Uterus (tissue), 4 donors: Measurements from ENCODE around the gene GFAP. TPM values are rescaled to one million over a fixed set of nuclear protein-coding genes. Genes with fewer than 3 reads are reported as not detected.

ENCODE experiments used
- DNase-seq, 2 donors: peaks; one replicate each; pipeline ENCODE4 v3.0.0-alpha.2; 2019 to 2020
- H3K27ac ChIP-seq, 2 donors: fragments of 200-600 bp; sonication (generic); 1 replicate in 1 of 2; 2 replicates in 1 of 2; pipeline ENCODE4 v1.5.1; 2016 to 2018
- H3K27me3 ChIP-seq, 2 donors: fragments of 200-600 bp; sonication (generic); one replicate each; pipeline ENCODE4 v1.5.1; 2018 to 2019; ENCODE audit warnings: control low read depth in 1 of 2
- H3K36me3 ChIP-seq, 2 donors: fragments of 200-600 bp; sonication (generic); one replicate each; pipeline ENCODE4 v1.5.1; 2019; ENCODE audit warnings: control low read depth in 1 of 2
- H3K4me1 ChIP-seq, 2 donors: fragments of 200-600 bp; sonication (generic); one replicate each; pipeline ENCODE4 v1.5.1; 2018 to 2019; ENCODE audit warnings: control low read depth in 1 of 2
- H3K4me3 ChIP-seq, 2 donors: fragments of 200-600 bp; sonication (generic); 1 replicate in 1 of 2; 2 replicates in 1 of 2; pipeline ENCODE4 v1.5.1; 2018 to 2019; ENCODE audit warnings: mild to moderate bottlenecking in 1 of 2
- H3K9me3 ChIP-seq, 2 donors: fragments of 200-600 bp; sonication (generic); one replicate each; pipeline ENCODE4 v1.5.1; 2019; ENCODE audit warnings: control low read depth in 1 of 2
- POLR2A ChIP-seq, 2 donors: fragments of 450-650 bp; IDR thresholded peaks; one replicate each; pipeline ENCODE4 v1.6.1; 2016; ENCODE audit warnings: antibody characterized with exemption in 2 of 2, mild to moderate bottlenecking in 1 of 2, moderate library complexity in 1 of 2
- intact Hi-C: fragments of 100-400 bp; cut with DNase I; formaldehyde crosslinking; loops from one replicate; pipeline ENCODE4 v1.15.1; 2023; ENCODE audit warnings: low total_unique reads
- total RNA-seq, 4 donors: library from RNA; depleted of rRNA in 3 of 4; stranded (reverse); fragments of >200 nt in 3 of 4; gene quantifications; one replicate each; pipeline versions ENCODE4 v1.1.0 to v1.2.4, GENCODE V29; 2014 to 2023
- TF ChIP-seq, protein P1 (sequence below), 4 experiments: fragments of 200-600 bp in 2 of 4; fragments of 450-650 bp in 2 of 4; sonication (generic) in 2 of 4; IDR thresholded peaks; one replicate each; pipeline ENCODE4 v1.5.1; 2016 to 2019; ENCODE audit warnings: antibody characterized with exemption in 4 of 4, mild to moderate bottlenecking in 2 of 4, moderate library complexity in 1 of 4
- donor health status: DM: yes; HTN: yes; CAD: no.

GFAP gene
- total RNA-seq, 4 donors from 2014 or later = 3.7 TPM; not detected in 3

DNA sequence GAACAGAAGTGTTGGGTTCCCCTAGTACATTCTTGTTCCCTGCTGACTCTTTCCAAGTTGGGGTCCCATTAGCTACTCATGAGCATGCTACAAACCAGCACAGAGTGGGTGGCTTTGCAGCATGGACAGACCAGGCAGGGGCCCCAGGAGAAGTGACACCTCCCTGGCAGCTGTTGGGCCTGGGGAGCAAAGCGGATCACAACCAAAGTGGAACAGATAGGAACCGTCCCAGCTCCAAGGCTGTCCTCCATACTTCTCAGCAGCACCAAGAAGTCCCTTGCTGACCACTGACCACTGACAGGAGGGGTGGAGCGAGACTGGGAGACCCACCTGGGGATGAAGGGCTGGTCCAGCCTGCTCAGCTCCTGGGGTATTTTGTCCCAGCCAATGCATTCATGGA is 12.4 kb upstream of the GFAP start:
- no peak for DNase-seq
- Histone ChIP-seq H3K27ac (no peak overlapping the region), H3K27me3 (no peaks in the 10 kb centered on the region), H3K4me3 (no peak overlapping the region), H3K9me3 (no peaks in the 10 kb centered on the region), H3K4me1 (no peaks in the 10 kb centered on the region), H3K36me3 (no peaks in the 10 kb centered on the region)
- no peak for TF ChIP-seq POLR2A (IDR thresholded peaks at IDR 0.05)
- TF ChIP-seq, protein P1, sequence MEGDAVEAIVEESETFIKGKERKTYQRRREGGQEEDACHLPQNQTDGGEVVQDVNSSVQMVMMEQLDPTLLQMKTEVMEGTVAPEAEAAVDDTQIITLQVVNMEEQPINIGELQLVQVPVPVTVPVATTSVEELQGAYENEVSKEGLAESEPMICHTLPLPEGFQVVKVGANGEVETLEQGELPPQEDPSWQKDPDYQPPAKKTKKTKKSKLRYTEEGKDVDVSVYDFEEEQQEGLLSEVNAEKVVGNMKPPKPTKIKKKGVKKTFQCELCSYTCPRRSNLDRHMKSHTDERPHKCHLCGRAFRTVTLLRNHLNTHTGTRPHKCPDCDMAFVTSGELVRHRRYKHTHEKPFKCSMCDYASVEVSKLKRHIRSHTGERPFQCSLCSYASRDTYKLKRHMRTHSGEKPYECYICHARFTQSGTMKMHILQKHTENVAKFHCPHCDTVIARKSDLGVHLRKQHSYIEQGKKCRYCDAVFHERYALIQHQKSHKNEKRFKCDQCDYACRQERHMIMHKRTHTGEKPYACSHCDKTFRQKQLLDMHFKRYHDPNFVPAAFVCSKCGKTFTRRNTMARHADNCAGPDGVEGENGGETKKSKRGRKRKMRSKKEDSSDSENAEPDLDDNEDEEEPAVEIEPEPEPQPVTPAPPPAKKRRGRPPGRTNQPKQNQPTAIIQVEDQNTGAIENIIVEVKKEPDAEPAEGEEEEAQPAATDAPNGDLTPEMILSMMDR (IDR thresholded peaks at IDR 0.05) = no peak
- intact Hi-C loops = no loop called here

DNA sequence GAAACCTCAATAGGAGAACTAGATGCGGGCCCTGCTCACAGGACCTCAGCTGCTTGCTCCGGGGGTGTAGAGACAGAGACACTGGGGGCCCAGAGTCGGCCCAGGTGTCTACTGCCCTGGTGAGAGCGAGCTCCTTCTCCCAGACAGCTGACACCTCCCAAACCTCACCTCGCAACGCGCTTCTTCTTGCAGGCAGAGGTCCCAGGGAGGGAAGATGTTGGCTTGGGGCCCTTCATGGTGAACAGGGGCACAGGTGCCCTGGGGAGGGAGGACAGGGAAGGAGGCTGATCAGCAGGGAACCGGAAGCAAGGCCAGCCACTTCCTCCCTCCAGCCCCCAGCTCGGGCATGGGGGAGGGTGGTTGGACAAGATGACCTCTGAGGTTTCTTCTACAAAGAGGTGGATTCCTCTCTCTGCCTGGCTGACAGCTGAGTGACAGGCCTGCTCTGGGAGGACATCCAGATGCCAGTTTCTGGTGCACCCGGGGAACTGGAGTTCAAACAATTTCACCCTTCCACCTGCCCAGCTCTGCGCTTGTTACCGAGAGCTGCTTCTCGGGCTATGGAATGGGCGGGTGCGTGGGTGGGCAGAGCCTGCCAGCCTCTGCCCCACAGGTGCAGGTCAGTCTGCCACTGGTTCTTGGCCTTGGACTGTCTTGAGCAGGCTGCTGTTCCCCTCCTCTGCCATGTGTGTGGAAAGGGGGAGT is 11.7 kb upstream of the GFAP start:
- no peaks in the 10 kb centered on the region for H3K27me3 ChIP-seq
- no peak overlapping the region for H3K4me3 ChIP-seq
- intact Hi-C loops = no loop called here
- no peak overlapping the region for H3K27ac ChIP-seq
- DNase-seq = no peak
- no peaks in the 10 kb centered on the region for H3K36me3 ChIP-seq
- H3K4me1 ChIP-seq = no peaks in the 10 kb centered on the region
- no peaks in the 10 kb centered on the region for H3K9me3 ChIP-seq
- TF ChIP-seq POLR2A (IDR thresholded peaks at IDR 0.05) = no peak
- TF ChIP-seq, protein P1 (IDR thresholded peaks at IDR 0.05) = no peak

- no peaks in the 10 kb centered on the region for H3K4me1 ChIP-seq
- no peaks in the 10 kb centered on the region for H3K36me3 ChIP-seq
- H3K4me3 ChIP-seq = no peak overlapping the region
- no peaks in the 10 kb centered on the region for H3K9me3 ChIP-seq
- no peak for DNase-seq
- H3K27ac ChIP-seq = no peak overlapping the region
- intact Hi-C loops = no loop called here
- H3K27me3 ChIP-seq = no peaks in the 10 kb centered on the region
- TF ChIP-seq, protein P1 (IDR thresholded peaks at IDR 0.05) = no peak
- no peak for TF ChIP-seq POLR2A (IDR thresholded peaks at IDR 0.05)
Measured at GRCh38 chr17:44925731-44926697, 10.7 kb upstream of the GFAP start.

DNA sequence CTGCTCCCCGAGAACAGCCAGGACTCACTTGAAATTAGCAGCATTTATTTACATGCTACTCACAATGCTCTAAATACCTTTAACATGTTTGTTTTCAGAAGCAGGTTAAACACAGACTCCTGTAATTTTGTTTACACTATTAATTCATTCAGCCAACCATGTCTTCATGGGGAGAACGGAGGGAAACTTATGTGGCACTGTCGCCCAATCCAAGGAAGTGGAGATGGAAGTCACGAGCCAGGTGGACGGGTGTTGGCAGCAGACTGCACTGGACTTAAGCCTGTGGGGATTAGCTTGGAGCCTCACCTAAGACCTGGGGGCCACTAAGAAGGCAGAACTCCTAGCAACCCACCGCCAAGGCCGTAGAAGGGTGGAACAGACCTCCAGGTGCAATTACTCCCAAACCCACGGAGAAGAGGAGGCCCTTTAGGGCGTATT is 8.8 kb upstream of the GFAP start:
- H3K27me3 ChIP-seq = no peaks in the 10 kb centered on the region
- H3K36me3 ChIP-seq = no peaks in the 10 kb centered on the region
- no peaks in the 10 kb centered on the region for H3K9me3 ChIP-seq
- TF ChIP-seq POLR2A (IDR thresholded peaks at IDR 0.05) = no peak
- TF ChIP-seq, protein P1 (IDR thresholded peaks at IDR 0.05) = no peak
- no peak overlapping the region for H3K27ac ChIP-seq
- H3K4me1 ChIP-seq = no peaks in the 10 kb centered on the region
- no peak for DNase-seq
- intact Hi-C loops = loop anchor here (5.0 kb wide), 1 partner anchor 98 kb away; no protein-coding TSS in a partner anchor
- H3K4me3 ChIP-seq = no peak overlapping the region
